Activated CD8-positive, alpha-beta T cell treated with anti-CD3 and anti-CD28 coated beads for 36 hours (primary cell): ENCODE data around the gene ABCG5. TPM values are rescaled to one million over a fixed set of nuclear protein-coding genes. Genes with fewer than 3 reads are reported as not detected.

ENCODE experiments used
- ATAC-seq: fragments of 200-7000 bp; cut with Tn5 transposase; one replicate; pipeline ENCODE4 v1.10.0; 2021; ENCODE audit warnings: mild to moderate bottlenecking, moderate library complexity
- CTCF ChIA-PET: fragments of 350-600 bp; sonication (Branson Sonifier 250); formaldehyde crosslinking; loops from one replicate; lab custom pipeline; 2021; ENCODE audit warnings: antibody characterized with exemption; lab: Charles Lee
- POLR2A ChIA-PET: fragments of 350-600 bp; sonication (Branson Sonifier 250); formaldehyde crosslinking; loops from one replicate; lab custom pipeline; 2021; ENCODE audit warnings: antibody characterized with exemption; lab: Charles Lee
- DNase-seq: peaks from one replicate; pipeline ENCODE4 v3.0.0-alpha.2; 2020
- H3K27ac Mint-ChIP-seq: one replicate; pipeline ENCODE4 v1.8.0; 2021; ENCODE audit warnings: mild to moderate bottlenecking, mixed read lengths
- H3K27me3 Mint-ChIP-seq: one replicate; pipeline ENCODE4 v1.8.0; 2021; ENCODE audit warnings: mixed read lengths
- H3K36me3 Mint-ChIP-seq: one replicate; pipeline ENCODE4 v1.8.0; 2021; ENCODE audit warnings: low read depth, mixed read lengths
- H3K4me1 Mint-ChIP-seq: one replicate; pipeline ENCODE4 v1.8.0; 2021; ENCODE audit warnings: low read depth, mixed read lengths
- H3K4me3 Mint-ChIP-seq: one replicate; pipeline ENCODE4 v1.8.0; 2021; ENCODE audit warnings: mild to moderate bottlenecking, moderate library complexity, mixed read lengths
- H3K9me3 Mint-ChIP-seq: one replicate; pipeline ENCODE4 v1.8.0; 2021; ENCODE audit warnings: mixed read lengths
- intact Hi-C: fragments of 100-400 bp; cut with micrococcal nuclease; formaldehyde crosslinking; loops from one replicate; pipeline ENCODE4 v1.10.0; 2022
- total RNA-seq, 2 experiments: library from RNA; stranded (reverse); gene quantifications; one replicate each; pipeline ENCODE4 v1.2.3, GENCODE V29; 2021
- TF ChIP-seq, protein P1 (sequence below): fragments of 200-600 bp; IDR thresholded peaks from one replicate; pipeline ENCODE4 v1.8.0; 2022; ENCODE audit warnings: antibody characterized with exemption, mild to moderate bottlenecking

Gene ABCG5
- total RNA-seq, 2 experiments from 2014 or later = not detected

GRCh38 chr2:43788646-43789045 is 50.0 kb downstream of the ABCG5 start:
- POLR2A ChIA-PET = no interaction called here
- DNase-seq (no peak), ATAC-seq (no peak)
- CTCF ChIA-PET = interaction anchor here (1.3 kb wide), 1 partner anchor 13 kb away, joined by 4 read pairs; no protein-coding TSS in a partner anchor
- H3K4me1 Mint-ChIP-seq = peaks cover 20% of the 10 kb centered on the region
- intact Hi-C loops = no loop called here
- H3K36me3 Mint-ChIP-seq = peaks cover under 1% of the 10 kb centered on the region
- TF ChIP-seq, protein P1, sequence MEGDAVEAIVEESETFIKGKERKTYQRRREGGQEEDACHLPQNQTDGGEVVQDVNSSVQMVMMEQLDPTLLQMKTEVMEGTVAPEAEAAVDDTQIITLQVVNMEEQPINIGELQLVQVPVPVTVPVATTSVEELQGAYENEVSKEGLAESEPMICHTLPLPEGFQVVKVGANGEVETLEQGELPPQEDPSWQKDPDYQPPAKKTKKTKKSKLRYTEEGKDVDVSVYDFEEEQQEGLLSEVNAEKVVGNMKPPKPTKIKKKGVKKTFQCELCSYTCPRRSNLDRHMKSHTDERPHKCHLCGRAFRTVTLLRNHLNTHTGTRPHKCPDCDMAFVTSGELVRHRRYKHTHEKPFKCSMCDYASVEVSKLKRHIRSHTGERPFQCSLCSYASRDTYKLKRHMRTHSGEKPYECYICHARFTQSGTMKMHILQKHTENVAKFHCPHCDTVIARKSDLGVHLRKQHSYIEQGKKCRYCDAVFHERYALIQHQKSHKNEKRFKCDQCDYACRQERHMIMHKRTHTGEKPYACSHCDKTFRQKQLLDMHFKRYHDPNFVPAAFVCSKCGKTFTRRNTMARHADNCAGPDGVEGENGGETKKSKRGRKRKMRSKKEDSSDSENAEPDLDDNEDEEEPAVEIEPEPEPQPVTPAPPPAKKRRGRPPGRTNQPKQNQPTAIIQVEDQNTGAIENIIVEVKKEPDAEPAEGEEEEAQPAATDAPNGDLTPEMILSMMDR = no peak
- H3K27ac Mint-ChIP-seq = no peak overlapping the region
- no peaks in the 10 kb centered on the region for H3K9me3 Mint-ChIP-seq
- H3K4me3 Mint-ChIP-seq = no peak overlapping the region
- H3K27me3 Mint-ChIP-seq = no peaks in the 10 kb centered on the region

GRCh38 chr2:43787895-43788294 is 50.7 kb downstream of the ABCG5 start:
- Mint-ChIP-seq H3K4me3 (no peak overlapping the region), H3K36me3 (no peaks in the 10 kb centered on the region), H3K4me1 (peaks cover 20% of the 10 kb centered on the region), H3K27ac (no peak overlapping the region), H3K27me3 (no peaks in the 10 kb centered on the region), H3K9me3 (no peaks in the 10 kb centered on the region)
- ATAC-seq (peak; percentile 51), DNase-seq (no peak)
- ChIA-PET POLR2A (no interaction called here), CTCF (no interaction called here)
- TF ChIP-seq, protein P1 = no peak
- intact Hi-C loops = no loop called here

GRCh38 chr2:43778233-43778632 is 60.4 kb downstream of the ABCG5 start:
- DNase-seq (no peak), ATAC-seq (no peak)
- CTCF ChIA-PET = no interaction called here
- H3K9me3 Mint-ChIP-seq = no peaks in the 10 kb centered on the region
- intact Hi-C loops = no loop called here
- no peaks in the 10 kb centered on the region for H3K36me3 Mint-ChIP-seq
- peaks cover 19% of the 10 kb centered on the region for H3K4me1 Mint-ChIP-seq
- TF ChIP-seq, protein P1 = no peak
- no peak overlapping the region for H3K27ac Mint-ChIP-seq
- H3K4me3 Mint-ChIP-seq = no peak overlapping the region
- POLR2A ChIA-PET = no interaction called here
- no peaks in the 10 kb centered on the region for H3K27me3 Mint-ChIP-seq

DNA sequence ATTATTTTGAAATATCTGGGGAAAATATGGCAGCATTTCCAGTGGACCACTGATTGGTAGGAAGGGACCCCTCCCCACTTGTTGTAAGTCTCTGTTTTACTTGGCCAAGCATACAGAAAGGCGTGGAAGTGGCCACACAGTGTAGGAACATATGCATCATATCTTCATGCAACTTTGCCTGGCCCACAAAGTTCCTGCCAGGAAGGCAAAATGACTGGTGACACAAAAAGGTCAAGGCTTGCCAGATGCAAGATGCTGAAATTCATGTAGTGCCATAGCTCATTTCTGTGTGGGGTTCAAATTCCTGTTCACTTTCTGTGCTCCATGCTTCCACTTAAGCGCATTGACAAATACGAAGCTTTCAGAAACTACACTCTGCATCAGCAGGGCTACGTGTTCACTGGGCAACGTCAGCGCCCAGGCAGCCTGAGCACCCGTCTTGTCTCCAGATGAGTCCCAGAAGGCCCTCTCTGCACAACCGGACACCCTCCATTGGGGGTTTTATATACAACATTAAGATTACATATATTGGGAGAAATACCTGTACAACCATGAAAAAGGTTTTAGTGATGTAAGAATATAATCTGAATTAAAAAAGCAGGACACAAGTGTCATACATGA is 61.2 kb downstream of the ABCG5 start:
- H3K27ac Mint-ChIP-seq = no peak overlapping the region
- H3K27me3 Mint-ChIP-seq = no peaks in the 10 kb centered on the region
- H3K4me1 Mint-ChIP-seq = peaks cover 19% of the 10 kb centered on the region
- POLR2A ChIA-PET = no interaction called here
- TF ChIP-seq, protein P1 = no peak
- ATAC-seq (no peak), DNase-seq (peak; percentile 33)
- H3K9me3 Mint-ChIP-seq = no peaks in the 10 kb centered on the region
- no peaks in the 10 kb centered on the region for H3K36me3 Mint-ChIP-seq
- CTCF ChIA-PET = no interaction called here
- H3K4me3 Mint-ChIP-seq = no peak overlapping the region
- intact Hi-C loops = no loop called here

DNA sequence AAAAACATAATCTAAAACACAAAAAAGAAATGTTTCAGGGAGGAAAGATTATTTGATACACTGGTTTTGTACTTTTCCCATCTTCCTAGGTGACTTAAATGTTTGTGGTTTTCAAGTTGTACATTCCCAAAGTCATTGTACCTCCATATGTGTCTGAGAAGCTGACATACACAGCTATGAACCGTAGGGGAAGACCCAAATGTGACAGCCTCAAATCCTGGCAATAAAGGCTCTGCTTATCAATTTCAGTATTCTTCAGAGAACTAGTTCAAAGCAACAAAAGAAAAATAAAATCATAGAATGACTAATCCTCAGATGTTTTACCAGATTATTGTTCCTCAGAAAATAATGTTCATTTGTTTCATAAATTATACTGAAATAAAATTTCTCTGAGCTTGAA is 62.3 kb downstream of the ABCG5 start:
- no peaks in the 10 kb centered on the region for H3K9me3 Mint-ChIP-seq
- H3K27ac Mint-ChIP-seq = no peak overlapping the region
- ChIA-PET POLR2A (no interaction called here), CTCF (no interaction called here)
- H3K4me1 Mint-ChIP-seq = peaks cover 19% of the 10 kb centered on the region
- intact Hi-C loops = no loop called here
- no peaks in the 10 kb centered on the region for H3K36me3 Mint-ChIP-seq
- ATAC-seq (peak; percentile 43), DNase-seq (peak; percentile 19)
- TF ChIP-seq, protein P1 = no peak
- H3K27me3 Mint-ChIP-seq = no peaks in the 10 kb centered on the region
- H3K4me3 Mint-ChIP-seq = no peak overlapping the region
